IPS DF 6.9 (cell line): ENCODE data around the gene BAHCC1.

Experiments
- DNase-seq: peaks from one replicate; pipeline ENCODE4 v3.0.0-alpha.2; 2013; ENCODE audit warnings: low read depth, low spot score
- H3K27ac ChIP-seq: one replicate; pipeline ENCODE4 v1.5.1; 2013; ENCODE audit warnings: low read length, control low read depth
- H3K27me3 ChIP-seq: 2 replicates; pipeline ENCODE4 v1.6.1; 2013; ENCODE audit warnings: mild to moderate bottlenecking, low read length; ENCODE audit not compliant: control insufficient read depth, insufficient read depth
- H3K36me3 ChIP-seq: 2 replicates; pipeline ENCODE4 v1.6.1; 2013; ENCODE audit warnings: low read length; ENCODE audit not compliant: control insufficient read depth, insufficient read depth
- H3K4me1 ChIP-seq: 2 replicates; pipeline ENCODE4 v1.6.1; 2013; ENCODE audit warnings: low read length; ENCODE audit not compliant: control insufficient read depth, insufficient read depth
- H3K4me3 ChIP-seq: 2 replicates; pipeline ENCODE4 v1.5.1; 2013; ENCODE audit warnings: mild to moderate bottlenecking, low read length
- H3K9me3 ChIP-seq: 2 replicates; pipeline ENCODE4 v1.6.1; 2013; ENCODE audit warnings: low read length, inconsistent platforms; ENCODE audit not compliant: control insufficient read depth, insufficient read depth
- WGBS: extraction: QIAGEN DNeasy Blood & Tissue Kit; methylation state at CpG from one replicate; pipeline ENCODE4 v1.1.7; 2013; ENCODE audit warnings: mixed read lengths, missing lambda C conversion rate; ENCODE audit not compliant: insufficient read length, insufficient coverage; 5-methylcytosine and 5-hydroxymethylcytosine counted together

BAHCC1 gene

DNA sequence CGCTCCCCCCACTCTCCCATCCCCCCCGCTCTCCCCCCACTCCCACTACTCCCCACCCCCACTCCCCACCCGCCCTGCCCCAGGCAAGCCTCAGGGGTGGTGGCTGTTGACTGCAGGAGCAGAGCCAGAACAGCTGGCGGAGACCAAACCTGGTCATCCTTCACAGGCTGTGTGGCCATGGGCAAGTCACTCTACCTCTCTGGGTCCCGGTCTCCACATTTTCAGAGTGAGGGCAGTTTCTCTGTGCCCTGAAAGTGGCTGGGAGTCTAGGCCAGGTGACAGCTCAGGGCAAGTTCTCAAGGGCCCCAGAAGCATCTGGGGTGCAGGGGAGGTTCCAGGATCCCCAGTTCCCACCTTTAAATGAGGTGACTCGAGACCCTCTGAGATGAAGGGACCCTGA is 15.1 kb upstream of the BAHCC1 start:
- H3K4me1 ChIP-seq, result peaks cover 1% of the 10 kb centered on the region; the same call in 1 of the 2 replicates
- peaks cover 2% of the 10 kb centered on the region; the same call in 1 of the 2 replicates for H3K27me3 ChIP-seq
- DNase-seq, result no peak
- H3K4me3 ChIP-seq, result no peak overlapping the region
- WGBS, result no CpG with 5 or more reads among the region's 6 CpGs
- H3K9me3 ChIP-seq, result no peaks in the 10 kb centered on the region
- H3K36me3 ChIP-seq, result no peaks in the 10 kb centered on the region
- H3K27ac ChIP-seq, result no peak overlapping the region

DNA sequence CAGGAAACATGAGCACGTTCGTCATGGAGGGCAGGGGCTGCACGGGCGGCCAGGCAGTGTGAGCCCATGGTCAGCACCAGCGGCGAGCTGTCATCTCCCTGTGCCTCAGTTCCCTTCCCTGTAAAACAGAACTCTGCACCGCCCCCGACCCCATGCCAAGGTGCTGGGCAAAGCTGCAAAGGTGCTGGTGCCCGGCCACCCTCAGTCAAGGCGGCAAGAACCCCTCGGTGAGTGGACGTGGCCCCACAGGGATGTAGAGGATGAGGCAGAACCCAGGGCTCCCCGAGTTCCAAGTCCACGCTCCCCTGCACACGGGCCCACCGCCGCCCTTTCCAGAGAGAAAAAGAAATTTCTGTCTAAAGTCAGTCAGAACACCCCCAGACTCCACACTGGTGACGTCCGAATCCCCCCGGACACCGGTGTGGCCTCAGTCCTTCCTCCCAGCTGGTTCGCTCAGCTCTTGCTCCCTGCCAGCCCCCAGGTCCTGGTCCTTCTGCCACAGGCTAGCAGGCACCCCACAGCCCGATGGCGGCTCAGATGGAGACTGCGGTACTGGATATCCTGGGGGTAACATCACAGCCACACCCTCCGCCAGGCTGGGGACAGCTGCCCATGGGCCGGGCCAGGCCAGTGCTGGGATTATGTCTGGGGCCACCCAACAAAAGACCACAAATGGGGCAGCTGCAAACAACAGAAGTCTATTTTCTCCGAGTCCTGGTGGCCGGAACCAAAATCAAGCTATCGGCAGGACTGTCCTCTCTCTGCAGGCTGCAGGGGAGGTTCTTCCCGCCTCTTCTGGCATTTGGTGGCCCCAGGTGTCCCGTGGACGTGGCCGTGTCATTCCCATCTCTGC is 14.4 kb upstream of the BAHCC1 start:
- Histone ChIP-seq H3K9me3 (no peaks in the 10 kb centered on the region), H3K4me3 (no peak overlapping the region), H3K4me1 (peaks cover 1% of the 10 kb centered on the region; the same call in 1 of the 2 replicates), H3K36me3 (no peaks in the 10 kb centered on the region), H3K27ac (no peak overlapping the region), H3K27me3 (peaks cover 10% of the 10 kb centered on the region)
- no CpG with 5 or more reads among the region's 34 CpGs for WGBS
- no peak for DNase-seq

DNA sequence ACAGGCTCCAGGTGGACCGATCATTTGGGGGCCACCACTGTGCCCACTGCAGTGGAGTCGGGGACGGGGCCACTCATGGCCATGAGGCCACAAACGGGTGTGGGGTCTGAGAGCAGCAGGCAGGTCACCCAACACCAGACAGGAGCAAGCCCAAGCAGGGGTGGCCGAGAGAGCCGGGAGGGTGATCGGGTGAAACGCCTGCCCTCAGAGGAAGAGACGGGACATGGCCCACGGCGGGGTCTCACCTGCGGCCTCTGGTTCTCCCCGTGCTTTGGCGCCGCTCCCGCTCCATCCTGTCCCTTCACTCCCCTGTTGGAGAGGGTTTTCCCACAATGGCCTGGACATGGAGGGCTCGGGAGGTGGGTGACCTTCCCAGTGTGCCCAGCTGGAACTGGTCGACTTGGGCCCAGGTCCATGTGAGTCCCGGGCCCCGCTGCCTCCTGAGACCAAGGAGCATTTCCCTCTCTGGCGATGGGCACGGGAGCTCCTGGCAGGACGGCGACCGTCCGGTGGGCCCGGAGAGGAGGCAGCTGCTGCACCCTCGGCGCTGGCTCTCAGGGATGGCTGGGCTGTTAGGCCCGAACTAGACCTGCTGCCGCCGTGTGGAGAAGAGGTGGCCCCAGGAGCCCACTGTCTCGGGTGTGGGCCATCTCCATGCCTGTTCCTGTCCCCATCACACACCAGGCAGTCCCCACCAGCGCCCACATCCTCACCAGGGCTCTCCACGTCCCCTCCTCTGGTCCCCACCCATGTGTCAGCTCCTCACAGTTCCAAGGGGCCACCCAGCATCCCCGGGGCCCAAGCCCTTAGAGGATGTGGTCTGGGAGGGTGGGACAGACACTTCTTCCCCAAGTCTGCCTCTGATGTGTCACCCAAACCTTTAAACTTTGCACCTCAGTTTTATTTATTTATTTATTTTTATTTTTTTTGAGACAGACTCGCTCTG is 13.4 kb upstream of the BAHCC1 start:
- no peak for DNase-seq

DNA sequence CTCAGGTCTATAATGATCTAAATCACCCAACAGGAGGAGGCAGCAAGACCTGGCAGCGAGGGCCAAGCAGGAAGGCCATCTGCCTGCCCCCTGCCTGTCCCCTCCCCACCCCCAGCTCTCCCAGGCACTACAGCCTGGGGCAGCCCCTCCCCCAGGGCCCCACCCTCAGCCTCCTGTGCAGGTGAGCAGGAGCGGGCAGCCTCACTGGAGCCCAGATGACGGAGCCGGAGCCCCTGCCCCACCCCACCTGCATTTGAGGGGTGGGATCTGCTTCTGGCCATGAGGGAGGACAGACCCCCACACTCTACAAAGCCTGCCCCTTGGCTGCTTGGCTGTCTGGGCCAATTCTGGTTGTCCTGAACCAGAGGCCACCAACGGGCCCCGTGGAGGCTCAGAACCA is 12.4 kb upstream of the BAHCC1 start:
- Histone ChIP-seq H3K36me3 (no peaks in the 10 kb centered on the region), H3K9me3 (no peaks in the 10 kb centered on the region), H3K27ac (no peak overlapping the region), H3K4me1 (peaks cover 1% of the 10 kb centered on the region; the same call in 1 of the 2 replicates), H3K27me3 (peaks cover 23% of the 10 kb centered on the region), H3K4me3 (no peak overlapping the region)
- no peak for DNase-seq
- WGBS, result no CpG with 5 or more reads among the region's 6 CpGs

More for the DNA sequence above, 13.4 kb upstream of the BAHCC1 start:
- no CpG with 5 or more reads among the region's 37 CpGs for WGBS
- H3K4me3 ChIP-seq, result no peak overlapping the region
- H3K4me1 ChIP-seq, result peaks cover 1% of the 10 kb centered on the region; the same call in 1 of the 2 replicates
- no peak overlapping the region for H3K27ac ChIP-seq
- H3K36me3 ChIP-seq, result no peaks in the 10 kb centered on the region
- peaks cover 16% of the 10 kb centered on the region for H3K27me3 ChIP-seq
- no peaks in the 10 kb centered on the region for H3K9me3 ChIP-seq

DNA sequence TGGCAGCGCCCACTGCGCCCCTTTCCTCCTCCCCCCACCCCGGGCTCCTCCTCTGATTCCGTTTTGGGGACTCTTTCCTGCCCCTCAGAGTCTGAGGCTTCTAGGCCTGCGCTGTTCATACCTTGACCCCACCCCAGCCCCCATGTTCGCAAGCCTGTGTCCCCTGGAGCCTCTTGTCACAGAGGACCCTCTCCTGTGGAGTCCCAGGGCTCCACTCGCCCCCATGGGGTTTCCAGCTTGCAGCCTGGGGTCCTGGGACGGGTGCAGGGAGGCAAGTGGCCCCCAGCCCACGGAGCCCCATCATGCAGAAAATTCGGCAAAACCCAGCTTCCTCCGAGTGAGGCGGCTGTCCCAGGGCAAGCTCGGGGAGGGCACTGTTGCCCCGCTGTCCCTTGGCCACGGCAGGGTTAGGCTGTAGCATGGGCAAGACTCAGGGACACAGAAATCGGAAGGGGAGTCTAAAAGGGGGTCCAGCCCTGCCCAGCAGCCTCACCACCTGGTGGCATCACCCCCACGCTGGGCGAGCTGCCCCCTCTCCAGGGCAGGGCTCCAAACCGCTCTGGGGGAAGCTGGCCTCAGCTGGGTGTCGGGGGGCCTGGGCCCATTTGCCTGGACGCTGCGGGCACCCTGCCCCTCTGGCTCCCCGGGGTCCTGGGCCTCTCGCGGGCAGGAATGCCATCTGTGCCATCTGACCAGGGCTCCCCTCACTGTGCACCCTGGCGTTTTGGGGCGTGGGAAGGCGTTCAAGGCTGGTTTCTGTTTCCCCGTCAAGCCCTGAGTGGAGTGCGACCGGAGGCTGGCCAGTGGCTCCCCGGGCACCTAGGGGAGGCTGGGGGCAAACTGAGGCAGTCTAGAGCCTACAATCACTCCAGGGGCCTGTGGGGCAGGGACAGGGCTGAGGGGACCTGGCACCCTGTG is 11.5 kb upstream of the BAHCC1 start:
- Histone ChIP-seq H3K36me3 (no peaks in the 10 kb centered on the region), H3K4me1 (peaks cover 1% of the 10 kb centered on the region; the same call in 1 of the 2 replicates), H3K4me3 (no peak overlapping the region), H3K9me3 (no peaks in the 10 kb centered on the region), H3K27ac (no peak overlapping the region), H3K27me3 (peaks cover 32% of the 10 kb centered on the region)
- WGBS, result no CpG with 5 or more reads among the region's 32 CpGs
- no peak for DNase-seq

DNA sequence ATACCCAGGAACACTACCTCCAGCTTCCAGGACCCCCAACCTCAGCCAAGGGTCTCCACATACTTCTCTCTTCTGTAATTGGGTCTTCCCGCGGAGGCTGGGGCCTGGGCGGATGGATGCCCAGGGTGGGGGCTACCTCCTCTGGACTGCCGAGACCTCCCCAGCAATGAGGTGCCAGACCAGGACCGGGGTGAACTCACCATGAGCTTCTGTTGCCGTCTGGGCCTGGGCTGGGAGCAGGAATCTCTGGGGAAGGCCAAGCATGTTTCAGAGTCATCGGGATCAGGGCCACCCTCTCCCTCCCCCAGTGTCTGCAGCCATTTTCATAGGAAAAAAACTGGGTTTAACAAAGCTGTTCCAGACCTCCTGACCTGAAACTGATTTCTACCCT is 10.3 kb upstream of the BAHCC1 start:
- Histone ChIP-seq H3K9me3 (no peaks in the 10 kb centered on the region), H3K4me1 (peaks cover 7% of the 10 kb centered on the region), H3K27ac (no peak overlapping the region), H3K36me3 (no peaks in the 10 kb centered on the region), H3K27me3 (peaks cover 43% of the 10 kb centered on the region), H3K4me3 (no peak overlapping the region)
- no peak for DNase-seq
- WGBS, result no CpG with 5 or more reads among the region's 7 CpGs

DNA sequence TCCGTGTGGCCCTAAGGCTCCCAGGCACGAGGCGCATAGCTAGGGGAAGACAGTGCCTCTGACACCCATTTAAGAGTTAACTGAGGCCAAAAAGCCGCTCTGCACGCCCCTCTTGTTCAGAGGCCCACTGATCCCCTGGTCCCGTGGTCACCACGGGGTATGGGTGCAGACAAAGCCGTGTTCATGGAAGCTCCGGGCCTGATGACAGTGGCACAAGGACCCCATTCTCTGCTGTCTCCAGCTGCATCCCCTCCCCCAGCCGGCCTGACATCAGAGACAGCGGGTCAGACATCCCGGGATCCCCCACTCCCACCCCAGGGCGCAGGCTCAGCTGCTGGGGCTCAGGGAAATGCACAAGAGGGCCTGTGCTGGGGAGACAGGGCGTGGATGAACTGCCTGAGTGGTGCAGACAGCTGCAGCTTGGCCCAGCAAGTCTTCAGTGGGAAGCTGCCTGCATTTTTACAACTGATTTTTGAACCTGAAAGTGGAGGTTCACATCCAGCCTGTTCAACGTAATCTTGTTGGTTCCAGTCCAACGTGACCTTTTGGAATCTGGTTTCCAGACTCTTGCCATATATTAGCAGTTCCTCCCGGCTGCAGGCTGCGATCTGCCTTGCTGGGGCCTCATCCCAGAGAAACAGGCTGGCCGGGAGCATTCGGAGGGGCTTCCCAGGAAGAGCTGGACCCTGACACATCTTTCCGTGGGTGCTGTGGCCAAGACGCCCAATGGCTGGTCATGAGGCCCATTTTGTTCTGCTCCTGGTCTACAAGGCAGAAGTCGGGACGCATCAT is 9.7 kb upstream of the BAHCC1 start:
- WGBS, result no CpG with 5 or more reads among the region's 24 CpGs
- Histone ChIP-seq H3K4me1 (peaks cover 7% of the 10 kb centered on the region), H3K4me3 (no peak overlapping the region), H3K36me3 (no peaks in the 10 kb centered on the region), H3K27ac (no peak overlapping the region), H3K9me3 (no peaks in the 10 kb centered on the region), H3K27me3 (peaks cover 49% of the 10 kb centered on the region)
- DNase-seq, result no peak

DNA sequence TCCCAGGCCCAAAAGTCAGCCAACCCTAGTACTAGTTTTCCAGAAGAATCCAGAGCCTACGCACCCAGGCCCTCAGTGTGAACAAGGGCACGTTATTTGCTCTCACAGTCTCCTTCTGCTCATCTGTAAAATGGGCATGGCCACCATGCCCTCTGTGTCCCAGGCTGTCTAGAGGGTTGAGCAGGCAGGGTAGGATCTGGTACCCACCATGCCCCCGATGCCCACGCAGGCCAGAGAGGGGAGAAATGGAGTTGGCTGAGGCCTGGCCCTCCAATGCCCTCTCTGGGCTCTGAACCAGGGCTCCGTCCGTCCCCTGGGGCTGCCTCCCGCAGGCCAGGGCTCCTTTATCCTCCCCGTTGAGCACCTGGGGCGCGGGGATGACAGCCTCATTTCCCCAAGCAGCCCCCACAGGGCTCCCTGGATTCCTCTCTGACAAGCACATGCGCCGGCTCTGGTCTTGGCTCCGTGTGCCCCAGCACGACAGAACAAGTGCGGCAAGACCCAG is 9.1 kb upstream of the BAHCC1 start:
- Histone ChIP-seq H3K27ac (no peak overlapping the region), H3K4me1 (peaks cover 7% of the 10 kb centered on the region), H3K4me3 (no peak overlapping the region; the same call in 1 of the 2 replicates), H3K9me3 (no peaks in the 10 kb centered on the region), H3K36me3 (no peaks in the 10 kb centered on the region), H3K27me3 (peaks cover 56% of the 10 kb centered on the region)
- no peak for DNase-seq
- no CpG with 5 or more reads among the region's 15 CpGs for WGBS

DNA sequence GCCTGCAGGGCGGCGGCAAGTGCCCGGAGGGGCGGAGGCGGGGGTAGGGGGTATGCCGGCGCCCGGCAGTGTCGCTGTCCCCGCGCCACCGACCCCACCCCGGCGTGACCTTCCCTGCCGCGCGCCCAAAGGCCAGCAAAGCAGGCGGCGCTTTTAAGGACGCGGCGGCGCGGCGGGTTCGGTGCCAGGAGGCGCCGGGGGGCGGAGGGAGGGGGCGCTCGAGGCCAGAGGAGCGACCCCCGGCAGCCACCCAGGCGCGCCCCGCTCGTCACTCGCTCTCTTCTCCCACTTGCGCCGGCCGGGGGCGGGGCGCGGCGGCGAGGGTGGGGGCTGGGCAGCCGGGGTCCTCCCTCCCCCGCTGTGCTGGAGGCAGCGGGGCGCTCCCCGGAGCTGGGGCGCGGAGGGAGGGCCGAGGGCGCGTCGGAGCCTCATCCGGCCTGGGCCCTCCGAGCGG is 8.6 kb upstream of the BAHCC1 start:
- Histone ChIP-seq H3K4me3 (peak overlapping the region; percentile 5; the same call in 1 of the 2 replicates), H3K27ac (no peak overlapping the region), H3K27me3 (peaks cover 61% of the 10 kb centered on the region), H3K4me1 (peaks cover 7% of the 10 kb centered on the region), H3K36me3 (no peaks in the 10 kb centered on the region), H3K9me3 (no peaks in the 10 kb centered on the region)
- WGBS, result no CpG with 5 or more reads among the region's 60 CpGs
- no peak for DNase-seq
